Stimulated activated CD8-positive, alpha-beta memory T cell treated with anti-CD3 and anti-CD28 coated beads, Interleukin-15, amount 100 ng/mL, for 48 hours (primary cell): ENCODE measurements around the gene FBXO8.

ENCODE experiments used
- DNase-seq, 2 donors: peaks; one replicate each; pipeline ENCODE4 v3.0.0-alpha.2; 2020; ENCODE audit warnings: low read depth in 2 of 2

Gene FBXO8

GRCh38 chr4:174244441-174244840, 39.0 kb downstream of the FBXO8 start:
- no peak for DNase-seq

GRCh38 chr4:174241162-174241561, 42.3 kb downstream of the FBXO8 start:
- no peak for DNase-seq

DNA sequence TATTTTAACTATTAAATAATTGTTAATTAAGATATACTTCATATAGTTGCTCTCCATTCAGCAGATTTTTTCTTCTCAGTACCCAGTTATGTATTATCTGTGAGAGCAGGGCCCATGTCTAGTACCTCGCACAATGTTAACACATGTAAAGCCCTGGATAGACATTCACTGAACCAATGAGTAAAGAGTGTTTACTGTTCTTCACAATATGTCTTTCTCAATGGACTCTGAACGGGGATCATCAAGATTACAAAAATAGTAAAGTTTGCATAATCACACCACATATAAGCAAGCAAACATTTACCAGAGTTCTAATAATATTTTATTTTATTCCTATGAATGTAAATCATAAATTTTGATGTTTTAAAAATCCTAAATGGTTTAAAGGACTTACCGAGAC, 47.1 kb downstream of the FBXO8 start:
- no peak for DNase-seq

DNA sequence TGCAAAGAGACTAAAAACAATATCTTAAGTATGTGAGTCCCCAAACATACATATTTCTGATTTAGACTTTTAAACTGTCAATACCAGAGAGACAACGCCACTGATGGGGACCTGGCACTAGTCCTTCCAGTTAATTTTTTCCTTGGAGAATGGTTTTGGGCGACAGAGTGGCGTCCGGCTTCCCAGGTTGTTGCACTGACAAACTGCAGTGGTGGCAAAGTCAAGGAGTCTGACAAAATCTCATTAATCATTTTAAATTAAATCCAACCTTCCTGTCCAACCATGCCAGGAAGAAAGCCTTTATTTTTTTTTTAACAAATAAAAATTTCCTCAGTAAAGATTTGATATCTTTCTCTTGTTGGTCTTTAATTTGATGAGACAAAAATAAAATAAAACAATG, 52.8 kb downstream of the FBXO8 start:
- no peak for DNase-seq

DNA sequence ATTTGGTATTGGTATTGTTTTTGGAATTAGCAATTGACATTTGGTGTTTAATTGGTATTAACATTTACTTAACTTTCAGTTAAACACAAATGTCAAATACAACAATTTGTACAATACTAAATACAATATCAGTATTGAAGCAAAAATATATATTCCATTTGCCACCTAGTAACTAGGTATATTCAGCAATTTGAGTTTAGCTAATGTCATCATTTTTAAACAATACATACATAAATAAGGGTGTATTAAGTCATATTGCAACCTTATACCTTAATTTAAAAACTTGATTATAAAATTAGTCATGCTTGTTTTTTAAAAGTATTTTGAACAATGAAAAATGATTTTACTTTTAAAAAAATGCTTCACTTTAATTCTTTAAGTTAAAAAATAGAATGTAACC, 53.3 kb downstream of the FBXO8 start:
- DNase-seq: no peak

GRCh38 chr4:174228988-174229387, 54.5 kb downstream of the FBXO8 start:
- DNase-seq: no peak

- no peak for DNase-seq
These were observed 58.0 kb downstream of the FBXO8 start for GRCh38 chr4:174225349-174226049.

DNA sequence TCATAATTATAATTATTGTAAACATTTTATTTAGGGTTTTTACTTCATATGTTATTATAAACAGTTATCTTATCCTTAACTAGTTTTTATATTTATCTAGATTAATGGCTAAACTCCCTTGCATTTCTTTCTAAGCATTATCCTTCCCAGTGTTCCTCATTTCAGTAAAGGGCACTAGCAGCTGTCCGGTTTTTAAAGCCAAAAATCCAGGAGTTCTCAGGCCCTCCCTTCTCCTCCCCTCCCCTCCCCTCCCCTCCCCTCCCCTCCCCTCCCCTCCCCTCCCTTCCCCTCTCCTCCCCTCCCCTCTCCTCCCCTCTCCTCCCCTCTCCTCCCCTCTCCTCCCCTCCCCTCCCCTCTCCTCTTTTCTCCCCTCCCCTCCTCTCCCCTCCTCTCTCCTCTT, 58.9 kb downstream of the FBXO8 start:
- DNase-seq: no peak

DNA sequence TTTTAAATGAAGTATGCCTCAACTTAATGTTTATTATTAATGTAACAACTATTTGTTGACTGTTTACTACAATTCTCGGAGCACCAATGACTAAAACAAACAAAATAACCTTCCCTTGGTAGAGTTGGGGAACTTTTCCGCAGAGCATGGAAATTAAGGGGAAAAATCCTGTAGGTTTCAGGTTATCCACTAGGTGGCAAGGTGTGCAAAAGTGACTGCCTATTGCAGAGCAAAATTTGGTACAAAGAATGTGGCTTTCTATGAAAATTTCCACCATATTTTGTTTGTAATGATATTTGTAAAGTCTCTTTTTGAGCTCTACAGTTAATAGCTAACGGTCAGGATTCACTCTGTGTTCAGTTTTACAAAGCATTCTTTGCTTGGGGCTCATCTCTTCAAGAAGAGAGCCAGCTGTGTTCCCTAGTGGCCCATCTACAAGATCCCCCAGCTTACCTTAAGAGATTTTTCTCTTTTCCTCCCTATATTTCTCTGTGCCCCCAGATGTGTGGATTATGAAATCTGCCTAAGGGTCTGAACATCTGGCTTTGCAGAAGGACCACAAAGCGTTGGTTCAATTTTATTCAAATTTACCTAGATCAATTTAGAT, 61.1 kb downstream of the FBXO8 start:
- no peak for DNase-seq

- DNase-seq: no peak
These were observed 65.2 kb downstream of the FBXO8 start for GRCh38 chr4:174218127-174218790.

GRCh38 chr4:174217273-174218126, 66.0 kb downstream of the FBXO8 start:
- no peak for DNase-seq

DNA sequence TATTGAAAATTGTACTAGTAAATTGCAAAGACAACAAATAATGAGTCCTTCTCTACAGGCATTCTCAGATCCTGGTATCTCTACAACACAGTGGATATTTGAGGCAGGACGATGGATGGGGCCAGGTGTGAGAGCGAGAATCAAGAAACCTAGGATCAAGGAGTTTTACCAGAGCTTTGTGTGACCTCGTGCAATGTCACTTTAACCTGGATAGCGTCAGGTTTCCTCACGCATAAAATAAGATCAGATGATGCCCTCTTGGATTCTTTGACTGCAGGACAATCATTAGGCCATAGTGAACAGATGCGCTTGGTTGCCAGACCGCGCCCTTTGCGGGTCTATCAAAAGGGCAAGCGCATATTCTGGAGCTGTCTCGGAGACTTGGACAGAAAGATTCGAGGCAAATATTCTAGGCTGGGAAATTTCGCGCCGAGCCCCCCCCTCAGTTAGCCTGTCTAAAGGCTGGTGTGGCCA, 66.6 kb downstream of the FBXO8 start:
- DNase-seq: no peak

GRCh38 chr4:174215961-174216680, 67.3 kb downstream of the FBXO8 start:
- no peak for DNase-seq

GRCh38 chr4:174215057-174215456, 68.4 kb downstream of the FBXO8 start:
- no peak for DNase-seq

- no peak for DNase-seq
These were observed 69.2 kb downstream of the FBXO8 start for GRCh38 chr4:174214101-174214878.

DNA sequence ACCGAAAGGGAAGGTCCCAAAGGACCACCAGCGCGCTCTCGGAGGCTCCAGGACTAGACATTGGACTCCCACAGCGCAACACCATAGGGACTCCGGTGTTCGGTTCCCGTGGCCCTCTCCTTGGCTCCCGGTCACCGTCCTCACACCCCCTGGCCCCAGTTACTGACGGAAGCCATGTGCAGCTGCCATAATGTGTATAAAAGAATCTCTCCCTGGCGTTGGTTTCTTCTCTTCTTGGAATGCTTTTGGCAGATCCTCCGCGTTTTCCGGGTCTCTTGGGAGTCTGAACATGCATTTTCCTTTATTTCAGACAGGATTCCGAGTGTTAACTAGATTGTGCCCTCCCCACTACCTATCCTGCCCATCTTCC, 69.8 kb downstream of the FBXO8 start:
- DNase-seq: no peak

- DNase-seq: no peak
These were observed 71.4 kb downstream of the FBXO8 start for GRCh38 chr4:174212061-174212460.

- no peak for DNase-seq
These were observed 71.8 kb downstream of the FBXO8 start for GRCh38 chr4:174211622-174212044.

DNA sequence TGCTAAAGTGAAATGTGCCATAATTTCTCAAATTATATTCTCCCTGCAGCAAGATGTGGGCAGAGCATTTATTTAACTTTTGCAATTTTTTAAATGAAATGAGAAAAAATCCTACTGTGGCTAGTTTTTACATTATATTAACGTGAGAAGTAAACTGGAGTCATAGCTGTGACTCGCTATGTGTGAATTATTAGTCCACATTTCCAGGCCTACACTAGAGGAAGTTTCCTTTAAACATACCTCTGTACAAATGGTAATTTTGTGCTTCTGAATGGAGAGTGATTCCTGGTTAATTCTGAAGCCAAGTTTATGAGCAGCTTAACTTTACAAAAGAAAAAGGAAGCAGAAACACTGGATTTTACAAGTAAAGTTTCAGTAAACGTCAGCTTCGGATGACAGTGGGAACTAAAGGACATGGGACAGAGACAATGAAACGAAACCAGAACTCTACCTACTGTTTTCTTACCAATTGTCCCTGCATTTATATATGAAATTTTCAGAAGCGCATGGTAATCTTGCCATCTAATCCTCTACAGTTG, 72.4 kb downstream of the FBXO8 start:
- DNase-seq: no peak

GRCh38 chr4:174210354-174210753, 73.1 kb downstream of the FBXO8 start:
- no peak for DNase-seq
